Suprapubic skin (tissue), 4 donors: ENCODE measurements around the gene ATP9B. TPM values are rescaled to one million over a fixed set of nuclear protein-coding genes. Genes with fewer than 3 reads are reported as not detected.

Experiments used
- DNase-seq, 2 donors: peaks; one replicate each; pipeline ENCODE4 v3.0.0-alpha.2; 2019; ENCODE audit warnings: low spot score in 2 of 2
- H3K27ac ChIP-seq: fragments of 200-600 bp; sonication (generic); one replicate; pipeline ENCODE4 v1.5.1; 2019
- H3K27me3 ChIP-seq: fragments of 200-600 bp; sonication (generic); one replicate; pipeline ENCODE4 v1.5.1; 2019
- H3K36me3 ChIP-seq: fragments of 200-600 bp; sonication (generic); one replicate; pipeline ENCODE4 v1.5.1; 2019
- H3K4me1 ChIP-seq: fragments of 200-600 bp; sonication (generic); one replicate; pipeline ENCODE4 v1.5.1; 2019
- H3K4me3 ChIP-seq: fragments of 200-600 bp; sonication (generic); one replicate; pipeline ENCODE4 v1.5.1; 2019; ENCODE audit warnings: mild to moderate bottlenecking
- H3K9me3 ChIP-seq: fragments of 200-600 bp; sonication (generic); one replicate; pipeline ENCODE4 v1.5.1; 2019
- CTCF ChIP-seq, 2 donors: fragments of 200-600 bp in 1 of 2; fragments of 450-650 bp in 1 of 2; sonication (generic) in 1 of 2; IDR thresholded peaks; one replicate each; pipeline ENCODE4 v1.5.1; 2016 to 2019; ENCODE audit warnings: antibody characterized with exemption in 2 of 2, mild to moderate bottlenecking in 1 of 2, moderate library complexity in 1 of 2
- EP300 ChIP-seq: sonication (generic); formaldehyde crosslinking; IDR thresholded peaks from one replicate; pipeline ENCODE4 v1.6.1; 2017; ENCODE audit warnings: antibody characterized with exemption
- POLR2A ChIP-seq, 2 donors: fragments of 450-650 bp; IDR thresholded peaks; one replicate each; pipeline ENCODE4 v1.6.1; 2017; ENCODE audit warnings: antibody characterized with exemption in 2 of 2, mild to moderate bottlenecking in 2 of 2, moderate library complexity in 2 of 2
- POLR2AphosphoS5 ChIP-seq, 3 donors: sonication (generic); formaldehyde crosslinking; IDR thresholded peaks; one replicate each; pipeline ENCODE4 v1.6.1; 2017; ENCODE audit warnings: antibody characterized with exemption in 3 of 3
- WGBS: methylation state at CpG from one replicate; pipeline ENCODE4 v1.1.5; 2018; 5-methylcytosine and 5-hydroxymethylcytosine counted together
- total RNA-seq, 4 donors: library from RNA; depleted of rRNA; stranded (reverse); fragments of >200 nt; gene quantifications; one replicate each; pipeline ENCODE4 v1.1.0, GENCODE V29; 2016

The ATP9B gene
- total RNA-seq, 4 donors from 2014 or later = 30.2 to 109 (median 37.4) TPM

- Histone ChIP-seq H3K36me3 (peaks cover 16% of the 10 kb centered on the region), H3K4me3 (no peak overlapping the region), H3K27me3 (no peaks in the 10 kb centered on the region), H3K27ac (no peak overlapping the region), H3K9me3 (no peaks in the 10 kb centered on the region), H3K4me1 (peaks cover 22% of the 10 kb centered on the region)
- 89% methylated on average over 19 of the region's 19 CpGs for WGBS
- TF ChIP-seq POLR2AphosphoS5 (IDR thresholded peaks at IDR 0.05) (no peak), EP300 (no peak)
- DNase-seq = no peak
Measured at GRCh38 chr18:79424880-79425568, 355.8 kb downstream of the ATP9B start.

- WGBS = 96% methylated on average over 12 of the region's 12 CpGs
- peaks cover 14% of the 10 kb centered on the region for H3K36me3 ChIP-seq
- no peak for DNase-seq
- no peaks in the 10 kb centered on the region for H3K9me3 ChIP-seq
- no peak overlapping the region for H3K4me3 ChIP-seq
- peaks cover 22% of the 10 kb centered on the region for H3K4me1 ChIP-seq
- no peak overlapping the region for H3K27ac ChIP-seq
- TF ChIP-seq POLR2A (IDR thresholded peaks at IDR 0.05) = no peak
- TF ChIP-seq CTCF (IDR thresholded peaks at IDR 0.05) = no peak
- TF ChIP-seq EP300 = no peak
- no peaks in the 10 kb centered on the region for H3K27me3 ChIP-seq
Measured at GRCh38 chr18:79425569-79425886, 356.3 kb downstream of the ATP9B start.

GRCh38 chr18:79426376-79427300, 357.4 kb downstream of the ATP9B start:
- Histone ChIP-seq H3K27me3 (no peaks in the 10 kb centered on the region), H3K4me1 (peaks cover 15% of the 10 kb centered on the region), H3K36me3 (peaks cover 6% of the 10 kb centered on the region), H3K27ac (no peak overlapping the region), H3K4me3 (no peak overlapping the region), H3K9me3 (no peaks in the 10 kb centered on the region)
- TF ChIP-seq EP300 = no peak
- TF ChIP-seq POLR2A (IDR thresholded peaks at IDR 0.05) = no peak
- no peak for TF ChIP-seq CTCF (IDR thresholded peaks at IDR 0.05)
- no peak for TF ChIP-seq POLR2AphosphoS5 (IDR thresholded peaks at IDR 0.05)
- no peak for DNase-seq
- WGBS = 86% methylated on average over 20 of the region's 37 CpGs

- no peak for DNase-seq
- Histone ChIP-seq H3K9me3 (no peaks in the 10 kb centered on the region), H3K27me3 (no peaks in the 10 kb centered on the region), H3K27ac (no peak overlapping the region), H3K4me1 (peaks cover 7% of the 10 kb centered on the region), H3K4me3 (no peak overlapping the region), H3K36me3 (peaks cover 6% of the 10 kb centered on the region)
- TF ChIP-seq EP300 (no peak), POLR2AphosphoS5 (IDR thresholded peaks at IDR 0.05) (no peak), CTCF (IDR thresholded peaks at IDR 0.05) (no peak), POLR2A (IDR thresholded peaks at IDR 0.05) (no peak)
- WGBS = 88% methylated on average over 20 of the region's 29 CpGs
Measured at GRCh38 chr18:79427368-79428225, 358.4 kb downstream of the ATP9B start.

Other genes starting within 250 kb of the ATP9B start
- gene SALL3, start 89.6 kb upstream of the ATP9B start, total RNA-seq = under 1 TPM in 2 of 4 donors, not detected in 2; 0.21 to 0.40 TPM